ENCODE results near the gene MRAS.

- TF ChIP-seq RFX5 (IDR thresholded peaks at IDR 0.05; ENCODE audit: low read depth, low read length), result no peak
- TF ChIP-seq SMC3 (IDR thresholded peaks at IDR 0.05; ENCODE audit: low read depth, low read length), result no peak
- TF ChIP-seq CTCF (conservative IDR thresholded peaks at IDR 0.05; ENCODE audit: low read depth, low read length), result no peak
- TF ChIP-seq POLR2A (IDR thresholded peaks at IDR 0.05; ENCODE audit: low read depth, low read length), result no peak
- TF ChIP-seq RAD21 (IDR thresholded peaks at IDR 0.05; ENCODE audit: low read length), result no peak
- TF ChIP-seq FOS (IDR thresholded peaks at IDR 0.05; ENCODE audit: low read depth, low read length), result no peak
- TF ChIP-seq RCOR1 (IDR thresholded peaks at IDR 0.05; ENCODE audit: insufficient replicate concordance, low read length), result no peak
Observed at GRCh38 chr3:138310494-138310893, 37.9 kb upstream of the MRAS start.
